ENCODE data around the gene MAN2C1.

Gene MAN2C1

GRCh38 chr15:75361361-75361988, 6.9 kb downstream of the MAN2C1 start:
- H3K27ac ChIP-seq (ENCODE audit: low read length), result no peak overlapping the region
- no CpG with 5 or more reads among the region's 10 CpGs for WGBS (ENCODE audit: insufficient coverage, insufficient read length)

GRCh38 chr15:75360856-75361255, 7.6 kb downstream of the MAN2C1 start:
- WGBS (ENCODE audit: insufficient coverage, insufficient read length), result no CpG with 5 or more reads among the region's 7 CpGs
- Histone ChIP-seq H3K36me3 (ENCODE audit: control insufficient read depth, insufficient read depth, low read length) (peaks cover 34% of the 10 kb centered on the region), H3K27ac (ENCODE audit: low read length) (no peak overlapping the region), H3K4me1 (ENCODE audit: control insufficient read depth, insufficient read depth, low read length) (no peaks in the 10 kb centered on the region), H3K9me3 (ENCODE audit: control insufficient read depth, insufficient read depth, low read length) (no peaks in the 10 kb centered on the region), H3K27me3 (ENCODE audit: control insufficient read depth, insufficient read depth, low read length) (no peaks in the 10 kb centered on the region), H3K4me3 (ENCODE audit: low read length) (no peak overlapping the region)
- no peak for DNase-seq (ENCODE audit: low read depth, low spot score)

More at GRCh38 chr15:75361361-75361988, 6.9 kb downstream of the MAN2C1 start:
- Histone ChIP-seq H3K4me1 (ENCODE audit: control insufficient read depth, insufficient read depth, low read length) (no peaks in the 10 kb centered on the region), H3K4me3 (ENCODE audit: low read length) (no peak overlapping the region), H3K27me3 (ENCODE audit: control insufficient read depth, insufficient read depth, low read length) (no peaks in the 10 kb centered on the region), H3K9me3 (ENCODE audit: control insufficient read depth, insufficient read depth, low read length) (no peaks in the 10 kb centered on the region), H3K36me3 (ENCODE audit: control insufficient read depth, insufficient read depth, low read length) (peaks cover 33% of the 10 kb centered on the region)
- DNase-seq (ENCODE audit: low read depth, low spot score), result no peak

GRCh38 chr15:75360391-75360790, 8.0 kb downstream of the MAN2C1 start:
- Histone ChIP-seq H3K4me3 (ENCODE audit: low read length) (no peak overlapping the region), H3K9me3 (ENCODE audit: control insufficient read depth, insufficient read depth, low read length) (no peaks in the 10 kb centered on the region), H3K4me1 (ENCODE audit: control insufficient read depth, insufficient read depth, low read length) (no peaks in the 10 kb centered on the region), H3K36me3 (ENCODE audit: control insufficient read depth, insufficient read depth, low read length) (peaks cover 34% of the 10 kb centered on the region), H3K27me3 (ENCODE audit: control insufficient read depth, insufficient read depth, low read length) (no peaks in the 10 kb centered on the region), H3K27ac (ENCODE audit: low read length) (no peak overlapping the region)
- no CpG with 5 or more reads among the region's 1 CpG for WGBS (ENCODE audit: insufficient coverage, insufficient read length)
- DNase-seq (ENCODE audit: low read depth, low spot score), result no peak

- peaks cover 34% of the 10 kb centered on the region for H3K36me3 ChIP-seq (ENCODE audit: control insufficient read depth, insufficient read depth, low read length)
- H3K27ac ChIP-seq (ENCODE audit: low read length), result no peak overlapping the region
- WGBS (ENCODE audit: insufficient coverage, insufficient read length), result no CpG with 5 or more reads among the region's 15 CpGs
- no peak overlapping the region for H3K4me3 ChIP-seq (ENCODE audit: low read length)
- DNase-seq (ENCODE audit: low read depth, low spot score), result no peak
- no peaks in the 10 kb centered on the region for H3K27me3 ChIP-seq (ENCODE audit: control insufficient read depth, insufficient read depth, low read length)
- H3K9me3 ChIP-seq (ENCODE audit: control insufficient read depth, insufficient read depth, low read length), result no peaks in the 10 kb centered on the region
- H3K4me1 ChIP-seq (ENCODE audit: control insufficient read depth, insufficient read depth, low read length), result no peaks in the 10 kb centered on the region
These were observed 8.7 kb downstream of the MAN2C1 start for GRCh38 chr15:75359537-75360250.

- peaks cover 34% of the 10 kb centered on the region for H3K36me3 ChIP-seq (ENCODE audit: control insufficient read depth, insufficient read depth, low read length)
- no peaks in the 10 kb centered on the region for H3K4me1 ChIP-seq (ENCODE audit: control insufficient read depth, insufficient read depth, low read length)
- H3K27me3 ChIP-seq (ENCODE audit: control insufficient read depth, insufficient read depth, low read length), result no peaks in the 10 kb centered on the region
- WGBS (ENCODE audit: insufficient coverage, insufficient read length), result no CpG with 5 or more reads among the region's 10 CpGs
- no peak for DNase-seq (ENCODE audit: low read depth, low spot score)
- no peak overlapping the region for H3K27ac ChIP-seq (ENCODE audit: low read length)
- no peak overlapping the region for H3K4me3 ChIP-seq (ENCODE audit: low read length)
- no peaks in the 10 kb centered on the region for H3K9me3 ChIP-seq (ENCODE audit: control insufficient read depth, insufficient read depth, low read length)
These were observed 9.5 kb downstream of the MAN2C1 start for GRCh38 chr15:75358771-75359536.

- Histone ChIP-seq H3K9me3 (ENCODE audit: control insufficient read depth, insufficient read depth, low read length) (no peaks in the 10 kb centered on the region), H3K4me1 (ENCODE audit: control insufficient read depth, insufficient read depth, low read length) (no peaks in the 10 kb centered on the region), H3K27me3 (ENCODE audit: control insufficient read depth, insufficient read depth, low read length) (no peaks in the 10 kb centered on the region), H3K4me3 (ENCODE audit: low read length) (no peak overlapping the region), H3K36me3 (ENCODE audit: control insufficient read depth, insufficient read depth, low read length) (peaks cover 34% of the 10 kb centered on the region), H3K27ac (ENCODE audit: low read length) (no peak overlapping the region)
- WGBS (ENCODE audit: insufficient coverage, insufficient read length), result no CpG with 5 or more reads among the region's 17 CpGs
- no peak for DNase-seq (ENCODE audit: low read depth, low spot score)
These were observed 10.3 kb downstream of the MAN2C1 start for GRCh38 chr15:75357976-75358673.

GRCh38 chr15:75356517-75356916, 11.9 kb downstream of the MAN2C1 start:
- Histone ChIP-seq H3K27ac (ENCODE audit: low read length) (no peak overlapping the region), H3K4me3 (ENCODE audit: low read length) (no peak overlapping the region), H3K36me3 (ENCODE audit: control insufficient read depth, insufficient read depth, low read length) (peaks cover 25% of the 10 kb centered on the region), H3K9me3 (ENCODE audit: control insufficient read depth, insufficient read depth, low read length) (no peaks in the 10 kb centered on the region), H3K27me3 (ENCODE audit: control insufficient read depth, insufficient read depth, low read length) (no peaks in the 10 kb centered on the region), H3K4me1 (ENCODE audit: control insufficient read depth, insufficient read depth, low read length) (no peaks in the 10 kb centered on the region)
- no CpG with 5 or more reads among the region's 20 CpGs for WGBS (ENCODE audit: insufficient coverage, insufficient read length)
- no peak for DNase-seq (ENCODE audit: low read depth, low spot score)

- DNase-seq (ENCODE audit: low read depth, low spot score), result no peak
- Histone ChIP-seq H3K4me1 (ENCODE audit: control insufficient read depth, insufficient read depth, low read length) (no peaks in the 10 kb centered on the region), H3K9me3 (ENCODE audit: control insufficient read depth, insufficient read depth, low read length) (no peaks in the 10 kb centered on the region), H3K36me3 (ENCODE audit: control insufficient read depth, insufficient read depth, low read length) (peaks cover 20% of the 10 kb centered on the region), H3K27me3 (ENCODE audit: control insufficient read depth, insufficient read depth, low read length) (no peaks in the 10 kb centered on the region), H3K27ac (ENCODE audit: low read length) (no peak overlapping the region), H3K4me3 (ENCODE audit: low read length) (no peak overlapping the region)
- no CpG with 5 or more reads among the region's 28 CpGs for WGBS (ENCODE audit: insufficient coverage, insufficient read length)
These were observed 12.4 kb downstream of the MAN2C1 start for GRCh38 chr15:75356006-75356405.

GRCh38 chr15:75355369-75355768, 13.0 kb downstream of the MAN2C1 start:
- H3K27ac ChIP-seq (ENCODE audit: low read length), result no peak overlapping the region
- no peaks in the 10 kb centered on the region for H3K9me3 ChIP-seq (ENCODE audit: control insufficient read depth, insufficient read depth, low read length)
- H3K4me3 ChIP-seq (ENCODE audit: low read length), result no peak overlapping the region
- no peaks in the 10 kb centered on the region for H3K4me1 ChIP-seq (ENCODE audit: control insufficient read depth, insufficient read depth, low read length)
- DNase-seq (ENCODE audit: low read depth, low spot score), result no peak
- H3K36me3 ChIP-seq (ENCODE audit: control insufficient read depth, insufficient read depth, low read length), result peaks cover 18% of the 10 kb centered on the region
- no peaks in the 10 kb centered on the region for H3K27me3 ChIP-seq (ENCODE audit: control insufficient read depth, insufficient read depth, low read length)
- WGBS (ENCODE audit: insufficient coverage, insufficient read length), result no CpG with 5 or more reads among the region's 4 CpGs

- H3K4me1 ChIP-seq (ENCODE audit: control insufficient read depth, insufficient read depth, low read length), result no peaks in the 10 kb centered on the region
- WGBS (ENCODE audit: insufficient coverage, insufficient read length), result no CpG with 5 or more reads among the region's 7 CpGs
- no peak overlapping the region for H3K27ac ChIP-seq (ENCODE audit: low read length)
- no peaks in the 10 kb centered on the region for H3K9me3 ChIP-seq (ENCODE audit: control insufficient read depth, insufficient read depth, low read length)
- no peak overlapping the region for H3K4me3 ChIP-seq (ENCODE audit: low read length)
- H3K27me3 ChIP-seq (ENCODE audit: control insufficient read depth, insufficient read depth, low read length), result no peaks in the 10 kb centered on the region
- H3K36me3 ChIP-seq (ENCODE audit: control insufficient read depth, insufficient read depth, low read length), result peaks cover 12% of the 10 kb centered on the region
- DNase-seq (ENCODE audit: low read depth, low spot score), result no peak
These were observed 14.0 kb downstream of the MAN2C1 start for GRCh38 chr15:75354454-75354853.

Measured in iPS DF 6.9 (cell line).